IMR-90 (cell line): ENCODE data around the gene BTBD10. TPM values are rescaled to one million over a fixed set of nuclear protein-coding genes. Genes with fewer than 3 reads are reported as not detected.

Experiments used
- ATAC-seq: fragments of 200-7000 bp; cut with Tn5 transposase; 2 replicates; pipeline ENCODE4 v1.9.1; 2020; ENCODE audit warnings: low read depth, mild to moderate bottlenecking, moderate library complexity
- BruUV-seq: library from RNA; stranded (reverse); fragments of 400-500 nt; replicated peaks from 2 replicates; lab custom pipeline; 2021; lab: Mats Ljungman, UMichigan
- CTCF ChIA-PET: fragments of 300-600 bp; formaldehyde crosslinking; extraction: SDS; loops from one replicate; lab custom pipeline; 2021; ENCODE audit warnings: antibody characterized with exemption; lab: Yijun Ruan, JAX
- POLR2A ChIA-PET: fragments of 300-600 bp; sonication (Branson Sonifier 250); formaldehyde crosslinking; loops from one replicate; lab custom pipeline; 2022; ENCODE audit warnings: antibody characterized with exemption; ENCODE audit not compliant: unreplicated experiment; lab: Charles Lee
- DNase-seq: peaks from one replicate; pipeline ENCODE4 v3.0.0; 2013
- H2AFZ ChIP-seq: replicated peaks from 2 replicates; pipeline ENCODE3; 2013; ENCODE audit warnings: low read length, mild to moderate bottlenecking; ENCODE audit not compliant: poor library complexity
- H2AK5ac ChIP-seq: 2 replicates; pipeline ENCODE4 v1.6.1; 2013; ENCODE audit warnings: low read depth, low read length, inconsistent platforms
- H2AK9ac ChIP-seq: replicated peaks from 2 replicates; pipeline ENCODE3; 2013; ENCODE audit warnings: mild to moderate bottlenecking, low read depth, low read length, moderate library complexity; ENCODE audit not compliant: poor library complexity
- H2BK120ac ChIP-seq: 2 replicates; pipeline ENCODE4 v1.6.1; 2013; ENCODE audit warnings: low read depth, low read length, inconsistent platforms
- H2BK15ac ChIP-seq: 3 replicates; pipeline ENCODE4 v1.6.1; 2013; ENCODE audit warnings: low read depth, low read length, inconsistent platforms
- H2BK20ac ChIP-seq: 2 replicates; pipeline ENCODE4 v1.6.1; 2013; ENCODE audit warnings: low read depth, mild to moderate bottlenecking, inconsistent platforms, low read length, moderate library complexity
- H2BK5ac ChIP-seq: 2 replicates; pipeline ENCODE4 v1.6.1; 2013; ENCODE audit warnings: mild to moderate bottlenecking, low read depth, low read length, inconsistent platforms; ENCODE audit not compliant: poor library complexity, severe bottlenecking
- H3K14ac ChIP-seq: replicated peaks from 2 replicates; pipeline ENCODE4 v1.6.1; 2013; ENCODE audit warnings: low read depth, low read length, inconsistent platforms
- H3K18ac ChIP-seq: 2 replicates; pipeline ENCODE4 v1.6.1; 2013; ENCODE audit warnings: low read depth, low read length, control low read depth
- H3K23ac ChIP-seq: 2 replicates; pipeline ENCODE4 v1.6.1; 2013; ENCODE audit warnings: low read depth, low read length, inconsistent platforms
- H3K27ac ChIP-seq: 2 replicates; pipeline ENCODE4 v1.5.1; 2013; ENCODE audit warnings: mild to moderate bottlenecking, control low read depth, low read length; ENCODE audit not compliant: insufficient read depth
- H3K27me3 ChIP-seq: 2 replicates; pipeline ENCODE4 v1.6.1; 2013; ENCODE audit warnings: low read length; ENCODE audit not compliant: control insufficient read depth, insufficient read depth
- H3K36me3 ChIP-seq: 2 replicates; pipeline ENCODE4 v1.6.1; 2013; ENCODE audit warnings: low read length, mixed read lengths; ENCODE audit not compliant: control insufficient read depth, insufficient read depth
- H3K4ac ChIP-seq: 2 replicates; pipeline ENCODE4 v1.6.1; 2013; ENCODE audit warnings: low read depth, low read length, inconsistent platforms
- H3K4me1 ChIP-seq: 2 replicates; pipeline ENCODE4 v1.6.1; 2013; ENCODE audit warnings: low read length, mixed read lengths; ENCODE audit not compliant: control insufficient read depth, insufficient read depth
- H3K4me2 ChIP-seq: 2 replicates; pipeline ENCODE4 v1.6.1; 2013; ENCODE audit warnings: low read depth, mild to moderate bottlenecking, control low read depth, low read length, moderate library complexity
- H3K4me3 ChIP-seq: 2 replicates; pipeline ENCODE4 v1.5.1; 2013; ENCODE audit warnings: low read depth, mild to moderate bottlenecking, control low read depth, low read length, moderate library complexity; ENCODE audit not compliant: insufficient read depth
- H3K56ac ChIP-seq: 2 replicates; pipeline ENCODE4 v1.6.1; 2013; ENCODE audit warnings: low read length, inconsistent platforms; ENCODE audit not compliant: insufficient read depth; ENCODE audit errors: extremely low read depth
- H3K79me1 ChIP-seq, 2 experiments: 2 replicates each; pipeline ENCODE4 v1.6.1; 2013; ENCODE audit warnings: low read length in 2 of 2, inconsistent platforms in 1 of 2, low read depth in 1 of 2
- H3K9ac ChIP-seq: 2 replicates; pipeline ENCODE4 v1.6.1; 2013; ENCODE audit warnings: low read depth, low read length, control low read depth
- H3K9me1 ChIP-seq: 2 replicates; pipeline ENCODE4 v1.6.1; 2013; ENCODE audit warnings: low read length, inconsistent platforms; ENCODE audit not compliant: insufficient read depth
- H3K9me3 ChIP-seq: 2 replicates; pipeline ENCODE4 v1.6.1; 2013; ENCODE audit warnings: low read length; ENCODE audit not compliant: control insufficient read depth, insufficient read depth
- H4K20me1 ChIP-seq: 2 replicates; pipeline ENCODE4 v1.6.1; 2013; ENCODE audit warnings: low read length, inconsistent platforms; ENCODE audit not compliant: insufficient read depth
- H4K5ac ChIP-seq: 2 replicates; pipeline ENCODE4 v1.6.1; 2013; ENCODE audit warnings: mild to moderate bottlenecking, low read depth, low read length, control low read depth
- H4K8ac ChIP-seq, 2 experiments: 2 replicates each; pipeline ENCODE4 v1.6.1; 2013; ENCODE audit warnings: low read depth in 2 of 2, low read length in 2 of 2, control low read depth in 1 of 2, inconsistent platforms in 1 of 2
- H4K91ac ChIP-seq: 2 replicates; pipeline ENCODE4 v1.6.1; 2013; ENCODE audit warnings: low read depth, low read length, inconsistent platforms; ENCODE audit not compliant: insufficient read depth
- BHLHE40 ChIP-seq: fragments of 150-350 bp; IDR thresholded peaks from 2 replicates; pipeline ENCODE4 v1.6.1; 2016; ENCODE audit warnings: mild to moderate bottlenecking, low read depth, low read length
- CEBPB ChIP-seq: IDR thresholded peaks from 2 replicates; pipeline ENCODE4 v1.6.1; 2012; ENCODE audit warnings: low read depth, low read length, improper control_type of control experiment
- CHD1 ChIP-seq: IDR thresholded peaks from 2 replicates; pipeline ENCODE4 v1.6.1; 2012; ENCODE audit warnings: low read depth, low read length, improper control_type of control experiment
- FOS ChIP-seq: fragments of 150-350 bp; IDR thresholded peaks from 2 replicates; pipeline ENCODE4 v1.6.1; 2016; ENCODE audit warnings: low read depth, low read length
- MAFK ChIP-seq: IDR thresholded peaks from 2 replicates; pipeline ENCODE4 v1.6.1; 2012; ENCODE audit warnings: low read depth, low read length, improper control_type of control experiment
- MAZ ChIP-seq: IDR thresholded peaks from 2 replicates; pipeline ENCODE4 v1.6.1; 2012; ENCODE audit warnings: low read depth, mild to moderate bottlenecking, low read length, improper control_type of control experiment, moderate library complexity, borderline replicate concordance
- MXI1 ChIP-seq: IDR thresholded peaks from 2 replicates; pipeline ENCODE4 v1.6.1; 2012; ENCODE audit warnings: low read depth, mild to moderate bottlenecking, low read length, moderate library complexity, borderline replicate concordance
- NFE2L2 ChIP-seq: fragments of 150-350 bp; IDR thresholded peaks from 2 replicates; pipeline ENCODE4 v1.6.1; 2016; ENCODE audit warnings: low read depth, mild to moderate bottlenecking, low read length
- POLR2A ChIP-seq: IDR thresholded peaks from 2 replicates; pipeline ENCODE4 v1.6.1; 2012; ENCODE audit warnings: mild to moderate bottlenecking, low read depth, low read length
- RAD21 ChIP-seq: IDR thresholded peaks from 2 replicates; pipeline ENCODE4 v1.6.1; 2012; ENCODE audit warnings: low read length, improper control_type of control experiment
- RCOR1 ChIP-seq: IDR thresholded peaks from 2 replicates; pipeline ENCODE4 v1.6.1; 2012; ENCODE audit warnings: mild to moderate bottlenecking, low read length, improper control_type of control experiment; ENCODE audit not compliant: insufficient replicate concordance
- RFX5 ChIP-seq: IDR thresholded peaks from 2 replicates; pipeline ENCODE4 v1.8.0; 2012; ENCODE audit warnings: low read depth, mild to moderate bottlenecking, low read length, moderate library complexity
- SMC3 ChIP-seq: fragments of 150-350 bp; IDR thresholded peaks from 2 replicates; pipeline ENCODE4 v1.6.1; 2016; ENCODE audit warnings: low read depth, mild to moderate bottlenecking, antibody characterized with exemption, low read length, moderate library complexity
- WGBS, 2 experiments: methylation state at CpG; one replicate each; pipeline versions ENCODE4 v1.1.5 to v1.1.7; 2013; ENCODE audit warnings: missing lambda C conversion rate in 2 of 2; ENCODE audit not compliant: insufficient read length in 1 of 2; ENCODE audit errors: extremely low coverage in 2 of 2; 5-methylcytosine and 5-hydroxymethylcytosine counted together
- dilution Hi-C: fragments of 300-500 bp; cut with HindIII; formaldehyde crosslinking; loops from one replicate; pipeline ENCODE4 v1.14.3; 2018; ENCODE audit warnings: low sequenced_read_pairs; ENCODE audit not compliant: unreplicated experiment
- in situ Hi-C: fragments of 300-500 bp; cut with MboI; formaldehyde crosslinking; loops from 3 replicates; pipeline ENCODE4 v1.14.3; 2019; ENCODE audit warnings: low sequenced_read_pairs, inconsistent platforms, mixed read lengths
- intact Hi-C: fragments of 100-400 bp; cut with micrococcal nuclease; formaldehyde crosslinking; loops from 2 replicates; pipeline ENCODE4 v1.10.0; 2022
- polyA plus RNA-seq, 3 experiments: library from polyadenylated mRNA; depleted of rRNA; stranded (reverse); fragments of >200 nt; gene quantifications; 2 replicates each; pipeline ENCODE4 v1.2.3, GENCODE V29; 2012; ENCODE audit warnings: low replicate concordance in 1 of 3
- total RNA-seq: library from RNA; depleted of rRNA; stranded (reverse); fragments of >200 nt; gene quantifications from 2 replicates; pipeline ENCODE4 v1.2.3, GENCODE V29; 2012
- TF ChIP-seq, protein P1 (sequence below): fragments of 150-350 bp; IDR thresholded peaks from 2 replicates; pipeline ENCODE4 v1.6.1; 2017; ENCODE audit warnings: mild to moderate bottlenecking, antibody characterized with exemption, low read length, low read depth
- TF ChIP-seq, protein P2 (sequence below): fragments of 150-350 bp; IDR thresholded peaks from 2 replicates; pipeline ENCODE4 v1.6.1; 2016; ENCODE audit warnings: low read depth, mild to moderate bottlenecking, low read length, moderate library complexity, borderline replicate concordance
- TF ChIP-seq, protein P3 (sequence below): conservative IDR thresholded peaks from 2 replicates; pipeline ENCODE4 v1.5.1; 2012; ENCODE audit warnings: mild to moderate bottlenecking, low read depth, low read length, improper control_type of control experiment

BTBD10 gene
- total and polyA plus RNA-seq, 2 of the 4 experiments (the other 2 are of a cell fraction): 32.5 to 59.9 TPM

DNA sequence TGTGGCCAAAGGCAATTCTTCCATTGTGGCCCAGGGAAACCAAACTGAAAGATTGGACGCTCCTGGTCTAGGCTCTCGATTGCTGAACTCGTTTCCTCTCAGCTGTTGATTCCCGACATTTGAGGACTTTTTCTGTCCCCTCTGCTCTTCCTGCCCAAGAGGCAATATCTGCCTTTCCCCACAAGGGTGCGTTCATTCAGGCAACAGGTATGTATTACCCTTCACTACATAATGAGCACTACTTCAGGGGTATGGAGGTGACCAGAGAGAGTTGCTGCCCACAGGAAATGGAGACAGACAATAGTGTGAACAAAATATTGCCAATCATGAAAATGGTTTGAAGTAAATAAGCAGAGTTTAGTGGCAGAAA is 24.6 kb upstream of the BTBD10 start:
- no TSS peak for BruUV-seq
- no peak overlapping the region for H2BK20ac ChIP-seq
- no peak overlapping the region for H4K5ac ChIP-seq
- no peaks in the 10 kb centered on the region for H3K9me3 ChIP-seq
- H2AK9ac ChIP-seq: no peak overlapping the region
- H3K4ac ChIP-seq: no peak overlapping the region
- H3K36me3 ChIP-seq: no peaks in the 10 kb centered on the region
- 70% methylated on average over 4 of the region's 5 CpGs; no CpG with 5 or more reads in 1 of the 2 experiments for WGBS, 2 experiments
- intact Hi-C loops: loop anchor here (2.0 kb wide), 1 partner anchor 465 kb away; no protein-coding TSS in a partner anchor
- H3K4me2 ChIP-seq: no peak overlapping the region
- no peak overlapping the region for H2BK15ac ChIP-seq
- no peaks in the 10 kb centered on the region for H3K4me1 ChIP-seq
- H4K8ac ChIP-seq: no peak overlapping the region
- DNase-seq (peak; percentile 3), ATAC-seq (peak; percentile 49; the same call in 1 of the 2 replicates)
- no peaks in the 10 kb centered on the region for H3K9me1 ChIP-seq
- ChIA-PET CTCF (interaction anchor here (0.6 to 1.0 kb wide), 4 partner anchors 22 to 363 kb away, joined by 3 read pairs; no protein-coding TSS in a partner anchor), POLR2A (no interaction called here)
- no peak overlapping the region for H3K9ac ChIP-seq
- dilution Hi-C loops: no loop called here
- H3K27ac ChIP-seq: no peak overlapping the region
- no peaks in the 10 kb centered on the region for H4K20me1 ChIP-seq
- TF ChIP-seq CEBPB: no peak
- TF ChIP-seq FOS: no peak
- TF ChIP-seq NFE2L2: no peak
- TF ChIP-seq MXI1: no peak
- TF ChIP-seq, protein P1, sequence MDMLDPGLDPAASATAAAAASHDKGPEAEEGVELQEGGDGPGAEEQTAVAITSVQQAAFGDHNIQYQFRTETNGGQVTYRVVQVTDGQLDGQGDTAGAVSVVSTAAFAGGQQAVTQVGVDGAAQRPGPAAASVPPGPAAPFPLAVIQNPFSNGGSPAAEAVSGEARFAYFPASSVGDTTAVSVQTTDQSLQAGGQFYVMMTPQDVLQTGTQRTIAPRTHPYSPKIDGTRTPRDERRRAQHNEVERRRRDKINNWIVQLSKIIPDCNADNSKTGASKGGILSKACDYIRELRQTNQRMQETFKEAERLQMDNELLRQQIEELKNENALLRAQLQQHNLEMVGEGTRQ: no peak
- TF ChIP-seq RCOR1: no peak
- no peak for TF ChIP-seq BHLHE40
- TF ChIP-seq MAFK: no peak
- TF ChIP-seq MAZ: no peak
- TF ChIP-seq RAD21: 0 out of 2 replicates have a peak, but pooled peaks have one; percentile 6
- TF ChIP-seq, protein P2, sequence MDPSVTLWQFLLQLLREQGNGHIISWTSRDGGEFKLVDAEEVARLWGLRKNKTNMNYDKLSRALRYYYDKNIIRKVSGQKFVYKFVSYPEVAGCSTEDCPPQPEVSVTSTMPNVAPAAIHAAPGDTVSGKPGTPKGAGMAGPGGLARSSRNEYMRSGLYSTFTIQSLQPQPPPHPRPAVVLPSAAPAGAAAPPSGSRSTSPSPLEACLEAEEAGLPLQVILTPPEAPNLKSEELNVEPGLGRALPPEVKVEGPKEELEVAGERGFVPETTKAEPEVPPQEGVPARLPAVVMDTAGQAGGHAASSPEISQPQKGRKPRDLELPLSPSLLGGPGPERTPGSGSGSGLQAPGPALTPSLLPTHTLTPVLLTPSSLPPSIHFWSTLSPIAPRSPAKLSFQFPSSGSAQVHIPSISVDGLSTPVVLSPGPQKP: no peak
- TF ChIP-seq, protein P3, sequence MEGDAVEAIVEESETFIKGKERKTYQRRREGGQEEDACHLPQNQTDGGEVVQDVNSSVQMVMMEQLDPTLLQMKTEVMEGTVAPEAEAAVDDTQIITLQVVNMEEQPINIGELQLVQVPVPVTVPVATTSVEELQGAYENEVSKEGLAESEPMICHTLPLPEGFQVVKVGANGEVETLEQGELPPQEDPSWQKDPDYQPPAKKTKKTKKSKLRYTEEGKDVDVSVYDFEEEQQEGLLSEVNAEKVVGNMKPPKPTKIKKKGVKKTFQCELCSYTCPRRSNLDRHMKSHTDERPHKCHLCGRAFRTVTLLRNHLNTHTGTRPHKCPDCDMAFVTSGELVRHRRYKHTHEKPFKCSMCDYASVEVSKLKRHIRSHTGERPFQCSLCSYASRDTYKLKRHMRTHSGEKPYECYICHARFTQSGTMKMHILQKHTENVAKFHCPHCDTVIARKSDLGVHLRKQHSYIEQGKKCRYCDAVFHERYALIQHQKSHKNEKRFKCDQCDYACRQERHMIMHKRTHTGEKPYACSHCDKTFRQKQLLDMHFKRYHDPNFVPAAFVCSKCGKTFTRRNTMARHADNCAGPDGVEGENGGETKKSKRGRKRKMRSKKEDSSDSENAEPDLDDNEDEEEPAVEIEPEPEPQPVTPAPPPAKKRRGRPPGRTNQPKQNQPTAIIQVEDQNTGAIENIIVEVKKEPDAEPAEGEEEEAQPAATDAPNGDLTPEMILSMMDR: peak; percentile 23; the same call in 1 of the 2 replicates
- no peak for TF ChIP-seq RFX5
- TF ChIP-seq SMC3: no peak
- no peak for TF ChIP-seq CHD1
- TF ChIP-seq POLR2A: no peak
- no peak overlapping the region for H4K91ac ChIP-seq
- no peak overlapping the region for H3K23ac ChIP-seq
- H2AK5ac ChIP-seq: no peak overlapping the region
- H2AFZ ChIP-seq: no peak overlapping the region
- H3K14ac ChIP-seq: no peak overlapping the region
- H3K18ac ChIP-seq: no peak overlapping the region
- H3K79me1 ChIP-seq: no peaks in the 10 kb centered on the region
- H2BK120ac ChIP-seq: no peak overlapping the region
- peak overlapping the region; percentile 27; the same call in 1 of the 2 replicates for H3K4me3 ChIP-seq
- no peak overlapping the region for H2BK5ac ChIP-seq
- no peak overlapping the region for H3K56ac ChIP-seq
- in situ Hi-C loops: no loop called here
- no peaks in the 10 kb centered on the region; the same call in 1 of the 2 replicates for H3K27me3 ChIP-seq
